Thyroid gland (tissue), 4 donors: ENCODE measurements around the gene SPATA3. TPM values are rescaled to one million over a fixed set of nuclear protein-coding genes. Genes with fewer than 3 reads are reported as not detected.

Source experiments
- DNase-seq, 2 donors: peaks; one replicate each; pipeline ENCODE4 v3.0.0-alpha.2; 2019
- H3K27ac ChIP-seq, 3 donors: fragments of 200-600 bp; sonication (generic); 1 replicate in 2 of 3; 2 replicates in 1 of 3; pipeline ENCODE4 v1.5.1; 2016 to 2019; ENCODE audit warnings: mild to moderate bottlenecking in 1 of 3, moderate library complexity in 1 of 3
- H3K27me3 ChIP-seq: fragments of 200-600 bp; sonication (generic); one replicate; pipeline ENCODE4 v1.5.1; 2019
- H3K36me3 ChIP-seq, 2 donors: fragments of 200-600 bp; sonication (generic); one replicate each; pipeline ENCODE4 v1.5.1; 2016 to 2019
- H3K4me1 ChIP-seq, 2 donors: fragments of 200-600 bp; sonication (generic); one replicate each; pipeline ENCODE4 v1.5.1; 2017 to 2019
- H3K4me3 ChIP-seq, 3 donors: fragments of 200-600 bp; sonication (generic); replicated peaks in 1 of 3; 1 replicate in 2 of 3; 2 replicates in 1 of 3; pipeline ENCODE4 v1.5.1; 2016; ENCODE audit warnings: mild to moderate bottlenecking in 1 of 3
- H3K9me3 ChIP-seq: fragments of 200-600 bp; sonication (generic); one replicate; pipeline ENCODE4 v1.5.1; 2017
- POLR2A ChIP-seq, 2 donors: fragments of 450-650 bp; IDR thresholded peaks; one replicate each; pipeline ENCODE4 v1.6.1; 2017; ENCODE audit warnings: antibody characterized with exemption in 2 of 2, mild to moderate bottlenecking in 2 of 2, moderate library complexity in 1 of 2
- WGBS, 2 donors: methylation state at CpG; one replicate each; pipeline ENCODE4 v1.1.5; 2017; 5-methylcytosine and 5-hydroxymethylcytosine counted together
- intact Hi-C: fragments of 100-400 bp; cut with DNase I; formaldehyde crosslinking; loops from one replicate; pipeline ENCODE4 v1.15.1; 2023
- total RNA-seq, 4 donors: library from RNA; depleted of rRNA; stranded (reverse); fragments of >200 nt; gene quantifications; one replicate each; pipeline ENCODE4 v1.2.3, GENCODE V29; 2016
- TF ChIP-seq, protein P1 (sequence below), 6 experiments: fragments of 200-600 bp in 3 of 6; fragments of 450-650 bp in 3 of 6; sonication (generic) in 3 of 6; IDR thresholded peaks; one replicate each; pipeline ENCODE4 v1.5.1; 2016 to 2019; ENCODE audit warnings: antibody characterized with exemption in 6 of 6, mild to moderate bottlenecking in 2 of 6, inconsistent platforms in 1 of 6, moderate library complexity in 1 of 6

The SPATA3 gene
- total RNA-seq, 4 donors from 2014 or later: 0.54 TPM; not detected in 3

- no peaks in the 10 kb centered on the region for H3K27me3 ChIP-seq
- H3K4me3 ChIP-seq: no peak overlapping the region
- TF ChIP-seq, protein P1, sequence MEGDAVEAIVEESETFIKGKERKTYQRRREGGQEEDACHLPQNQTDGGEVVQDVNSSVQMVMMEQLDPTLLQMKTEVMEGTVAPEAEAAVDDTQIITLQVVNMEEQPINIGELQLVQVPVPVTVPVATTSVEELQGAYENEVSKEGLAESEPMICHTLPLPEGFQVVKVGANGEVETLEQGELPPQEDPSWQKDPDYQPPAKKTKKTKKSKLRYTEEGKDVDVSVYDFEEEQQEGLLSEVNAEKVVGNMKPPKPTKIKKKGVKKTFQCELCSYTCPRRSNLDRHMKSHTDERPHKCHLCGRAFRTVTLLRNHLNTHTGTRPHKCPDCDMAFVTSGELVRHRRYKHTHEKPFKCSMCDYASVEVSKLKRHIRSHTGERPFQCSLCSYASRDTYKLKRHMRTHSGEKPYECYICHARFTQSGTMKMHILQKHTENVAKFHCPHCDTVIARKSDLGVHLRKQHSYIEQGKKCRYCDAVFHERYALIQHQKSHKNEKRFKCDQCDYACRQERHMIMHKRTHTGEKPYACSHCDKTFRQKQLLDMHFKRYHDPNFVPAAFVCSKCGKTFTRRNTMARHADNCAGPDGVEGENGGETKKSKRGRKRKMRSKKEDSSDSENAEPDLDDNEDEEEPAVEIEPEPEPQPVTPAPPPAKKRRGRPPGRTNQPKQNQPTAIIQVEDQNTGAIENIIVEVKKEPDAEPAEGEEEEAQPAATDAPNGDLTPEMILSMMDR (IDR thresholded peaks at IDR 0.05): no peak
- TF ChIP-seq POLR2A (IDR thresholded peaks at IDR 0.05): no peak
- intact Hi-C loops: no loop called here
- no peaks in the 10 kb centered on the region for H3K4me1 ChIP-seq
- no peaks in the 10 kb centered on the region for H3K36me3 ChIP-seq
- H3K27ac ChIP-seq: no peak overlapping the region
- no peaks in the 10 kb centered on the region for H3K9me3 ChIP-seq
- DNase-seq: no peak
These were observed 33.0 kb downstream of the SPATA3 start for GRCh38 chr2:231028889-231029288.

- intact Hi-C loops: no loop called here
- Histone ChIP-seq H3K36me3 (no peaks in the 10 kb centered on the region), H3K4me3 (no peak overlapping the region), H3K4me1 (no peaks in the 10 kb centered on the region), H3K27me3 (no peaks in the 10 kb centered on the region), H3K9me3 (no peaks in the 10 kb centered on the region), H3K27ac (no peak overlapping the region)
- TF ChIP-seq, protein P1 (IDR thresholded peaks at IDR 0.05): no peak
- no peak for TF ChIP-seq POLR2A (IDR thresholded peaks at IDR 0.05)
- DNase-seq: no peak
- 87% methylated on average over 8 to 9 of the region's 9 CpGs for WGBS, 2 donors
These were observed 33.6 kb downstream of the SPATA3 start for GRCh38 chr2:231029563-231029962.

- H3K27me3 ChIP-seq: no peaks in the 10 kb centered on the region
- TF ChIP-seq, protein P1 (IDR thresholded peaks at IDR 0.05): no peak
- no peak for TF ChIP-seq POLR2A (IDR thresholded peaks at IDR 0.05)
- no peak for DNase-seq
- intact Hi-C loops: no loop called here
- 80 to 94% methylated on average over 3 of the region's 3 CpGs for WGBS, 2 donors
- no peaks in the 10 kb centered on the region for H3K4me1 ChIP-seq
- H3K27ac ChIP-seq: no peak overlapping the region
- H3K36me3 ChIP-seq: no peaks in the 10 kb centered on the region
- H3K4me3 ChIP-seq: no peak overlapping the region
- H3K9me3 ChIP-seq: no peaks in the 10 kb centered on the region
These were observed 34.8 kb downstream of the SPATA3 start for GRCh38 chr2:231030725-231031124.

DNA sequence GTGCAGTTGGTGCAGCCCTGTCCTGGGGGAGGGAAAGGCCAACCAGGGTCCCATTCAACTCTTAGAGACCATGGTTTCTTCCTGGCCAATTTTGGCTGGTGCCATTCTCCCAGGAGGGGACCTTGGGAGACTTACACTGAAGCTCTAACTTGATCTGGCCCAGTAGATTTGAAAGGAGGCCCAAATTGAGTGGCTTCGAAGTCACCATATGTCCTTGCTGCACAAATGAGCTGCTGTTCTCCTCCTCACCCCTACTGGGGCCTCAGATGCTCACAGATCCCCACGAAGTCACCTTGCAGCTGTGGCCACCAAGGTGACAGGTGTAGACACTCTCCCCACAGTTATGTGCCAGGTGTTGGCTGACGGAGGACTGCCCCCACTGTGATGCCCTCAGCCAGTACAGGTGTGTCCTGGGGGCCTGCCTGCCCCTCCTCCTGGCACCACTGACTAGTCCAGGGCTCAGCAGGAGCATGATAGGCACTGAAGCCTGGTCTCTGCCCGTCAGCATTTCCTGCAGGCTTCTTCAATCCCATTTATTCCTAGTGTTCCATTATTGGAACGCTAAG, 36.7 kb downstream of the SPATA3 start:
- Histone ChIP-seq H3K27me3 (peaks cover 3% of the 10 kb centered on the region), H3K4me3 (no peak overlapping the region), H3K4me1 (no peaks in the 10 kb centered on the region), H3K36me3 (no peaks in the 10 kb centered on the region), H3K27ac (no peak overlapping the region), H3K9me3 (no peaks in the 10 kb centered on the region)
- WGBS, 2 donors: 78 to 85% methylated on average over 4 to 5 of the region's 5 CpGs
- intact Hi-C loops: no loop called here
- TF ChIP-seq, protein P1 (IDR thresholded peaks at IDR 0.05): no peak
- no peak for DNase-seq

- Histone ChIP-seq H3K4me3 (no peak overlapping the region), H3K4me1 (no peaks in the 10 kb centered on the region), H3K27me3 (peaks cover 6% of the 10 kb centered on the region), H3K36me3 (no peaks in the 10 kb centered on the region), H3K27ac (no peak overlapping the region), H3K9me3 (no peaks in the 10 kb centered on the region)
- intact Hi-C loops: no loop called here
- no peak for TF ChIP-seq POLR2A (IDR thresholded peaks at IDR 0.05)
- TF ChIP-seq, protein P1 (IDR thresholded peaks at IDR 0.05): no peak
- WGBS, 2 donors: 61 to 64% methylated on average over 11 of the region's 11 CpGs
- no peak for DNase-seq
These were observed 37.5 kb downstream of the SPATA3 start for GRCh38 chr2:231033147-231034132.
